HT-29 (cell line): ENCODE results near the gene CACNA2D1. TPM values are rescaled to one million over a fixed set of nuclear protein-coding genes. Genes with fewer than 3 reads are reported as not detected.
"Not testable (repeated sequence)": the region's sequence is repeated elsewhere in the genome, so short reads cannot be mapped to it uniquely, and the experiment has no call there.

Source experiments
- DNase-seq: peaks from one replicate; pipeline ENCODE4 v3.0.0-alpha.2; 2015; ENCODE audit warnings: low spot score
- total RNA-seq: library from RNA; depleted of rRNA; stranded (reverse); fragments of >200 nt; shearing (Covaris generic); gene quantifications from 2 replicates; pipeline ENCODE4 v1.2.3, GENCODE V29; 2014

The CACNA2D1 gene
- total RNA-seq, 1 experiment from 2014 or later = not detected

DNA sequence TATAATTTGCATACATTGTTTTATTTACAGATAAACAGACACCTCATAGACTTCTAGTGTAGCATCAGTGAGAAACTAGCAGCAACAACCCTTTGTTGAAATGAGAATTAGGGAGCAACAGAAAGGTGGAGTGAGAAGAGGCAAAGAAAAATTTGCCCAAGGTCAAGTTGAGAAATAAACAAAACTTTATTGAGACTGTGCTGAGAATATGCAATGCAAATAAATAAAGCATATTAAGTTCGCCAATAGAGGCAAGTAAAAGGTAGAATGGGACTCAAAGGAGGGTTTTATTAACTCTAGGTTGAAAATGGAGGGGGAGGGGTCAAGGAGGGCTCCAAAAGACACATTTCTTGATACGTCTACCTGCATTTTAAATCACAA is 49.7 kb downstream of the CACNA2D1 start:
- DNase-seq = no peak

DNA sequence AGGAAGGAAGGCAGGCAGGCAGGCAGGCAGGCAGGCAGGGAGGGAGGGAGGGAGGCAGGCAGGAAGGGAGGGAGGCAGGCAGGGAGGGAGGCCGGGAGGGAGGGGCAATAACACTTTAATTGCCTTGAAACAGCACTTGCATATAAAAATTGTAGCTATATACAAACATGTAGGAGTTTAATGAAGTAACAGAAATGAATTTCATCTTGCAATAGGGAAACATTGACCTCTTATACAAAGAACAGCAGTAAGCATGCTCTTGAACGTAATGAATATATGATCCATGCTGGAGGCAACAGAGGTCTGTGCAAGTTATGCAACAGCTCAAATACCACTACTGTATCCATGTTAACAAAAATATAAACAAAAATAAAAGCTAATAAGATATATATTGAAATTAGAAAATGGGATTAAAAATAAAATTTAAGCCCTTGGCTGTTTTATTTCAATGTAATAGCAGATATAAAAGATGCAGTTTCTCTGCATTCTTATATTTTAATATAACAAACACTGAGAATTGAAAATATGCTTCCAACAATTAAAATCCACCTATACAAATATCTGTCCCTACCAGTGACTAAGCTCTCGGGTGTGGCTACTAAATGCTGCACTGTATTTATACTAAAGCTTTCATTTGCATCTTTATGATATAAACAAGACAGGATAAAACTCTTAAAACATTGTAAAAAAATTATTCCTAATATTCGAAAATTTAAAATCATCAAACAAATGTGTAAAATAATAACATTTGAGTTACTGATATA is 50.3 kb downstream of the CACNA2D1 start:
- DNase-seq = no peak

GRCh38 chr7:82390936-82391335 is 52.6 kb downstream of the CACNA2D1 start:
- no peak for DNase-seq

GRCh38 chr7:82389876-82390275 is 53.7 kb downstream of the CACNA2D1 start:
- no peak for DNase-seq

DNA sequence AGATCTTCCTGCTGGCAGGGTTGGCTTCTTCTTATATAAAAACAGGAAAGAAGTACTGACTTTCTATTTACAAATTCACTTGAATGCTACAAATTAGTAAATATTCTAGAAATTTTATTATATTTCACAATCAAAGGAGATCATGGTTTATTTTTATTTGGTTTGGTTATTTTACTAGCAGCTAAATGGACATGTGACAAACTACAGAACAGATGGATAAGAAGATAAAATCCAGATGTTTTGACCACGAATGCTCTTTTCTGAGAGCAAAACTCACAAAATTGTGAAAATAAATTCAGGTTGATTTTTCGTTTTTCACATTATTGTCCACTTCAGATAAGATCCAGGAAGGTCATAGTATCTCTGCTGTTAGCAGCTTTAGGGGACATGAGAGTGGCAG is 55.4 kb downstream of the CACNA2D1 start:
- DNase-seq = no peak

DNA sequence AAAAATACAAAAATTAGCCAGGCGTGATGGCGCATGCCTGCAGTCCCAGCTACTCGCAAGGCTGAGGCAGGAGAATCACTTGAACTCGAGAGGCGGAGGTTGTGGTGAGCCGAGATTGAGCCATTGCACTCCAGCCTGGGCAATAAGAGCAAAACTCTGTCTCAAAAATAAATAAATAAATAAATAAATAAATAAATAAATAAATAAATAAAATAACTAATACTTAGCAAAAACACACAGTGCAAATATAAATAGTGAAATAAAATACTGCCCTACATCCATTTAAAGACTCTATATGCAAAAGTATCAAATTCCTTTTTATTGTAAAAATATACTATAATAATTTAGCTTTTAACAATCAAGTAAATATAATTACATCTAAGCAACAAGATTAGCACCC is 57.0 kb downstream of the CACNA2D1 start:
- DNase-seq = not testable (repeated sequence)

GRCh38 chr7:82384779-82385178 is 58.8 kb downstream of the CACNA2D1 start:
- DNase-seq = no peak

GRCh38 chr7:82384051-82384464 is 59.5 kb downstream of the CACNA2D1 start:
- DNase-seq = no peak

DNA sequence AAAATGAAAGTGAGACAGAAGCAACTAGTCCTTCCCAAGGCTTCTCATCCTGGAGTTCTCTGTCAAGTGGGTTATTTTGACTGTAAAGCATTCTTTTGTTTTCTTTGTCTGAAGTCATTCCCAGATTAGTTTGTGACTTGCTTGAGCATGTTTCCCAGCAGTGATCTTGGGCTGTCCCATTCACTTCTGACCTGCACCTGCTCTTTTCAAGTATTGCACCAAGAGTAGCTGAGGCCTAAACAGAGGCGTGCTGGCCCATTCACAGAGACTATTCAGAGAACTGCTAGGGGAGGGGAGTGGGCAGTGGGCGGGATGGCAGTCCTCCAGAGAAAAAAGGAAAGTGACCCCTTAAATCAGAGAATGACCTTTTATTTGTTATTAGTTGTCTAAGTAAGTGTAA is 61.3 kb downstream of the CACNA2D1 start:
- no peak for DNase-seq

DNA sequence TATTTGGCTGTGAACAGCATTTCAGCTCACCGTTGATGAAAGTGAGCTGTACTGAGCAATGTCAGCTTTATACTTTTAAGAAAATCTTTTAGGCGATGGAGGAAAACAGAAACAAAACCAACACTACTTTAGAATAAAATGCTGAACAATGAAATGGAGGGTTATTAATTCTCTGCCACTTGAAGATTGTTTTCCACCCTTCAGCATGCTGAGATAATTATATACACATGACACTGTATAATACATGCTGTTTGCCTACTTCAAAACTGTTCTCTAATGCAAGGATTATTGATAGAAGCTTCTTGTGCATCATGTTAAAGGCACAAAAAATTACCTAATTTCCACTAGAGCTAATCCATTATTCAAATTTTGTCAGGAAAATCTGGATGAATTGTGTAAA is 66.8 kb downstream of the CACNA2D1 start:
- DNase-seq = no peak

DNA sequence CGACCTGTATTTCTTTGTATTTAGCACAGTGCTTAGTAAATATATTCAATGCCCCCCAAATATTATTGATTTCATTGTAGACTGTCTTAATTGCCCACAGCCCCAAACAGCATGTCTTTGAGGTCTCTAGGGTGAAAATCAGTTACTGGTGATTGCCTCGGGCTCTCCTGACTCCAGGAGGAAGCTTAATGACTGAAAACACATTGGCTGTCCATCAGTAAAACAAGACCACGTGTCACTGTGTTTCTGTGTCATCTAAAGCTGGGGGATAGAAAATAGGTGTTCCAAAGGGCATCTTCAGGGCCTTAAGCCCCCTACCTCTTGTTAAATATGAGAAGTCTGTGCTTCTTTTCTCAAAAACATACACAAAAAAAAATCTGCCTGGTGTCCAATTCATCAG is 67.9 kb downstream of the CACNA2D1 start:
- no peak for DNase-seq

DNA sequence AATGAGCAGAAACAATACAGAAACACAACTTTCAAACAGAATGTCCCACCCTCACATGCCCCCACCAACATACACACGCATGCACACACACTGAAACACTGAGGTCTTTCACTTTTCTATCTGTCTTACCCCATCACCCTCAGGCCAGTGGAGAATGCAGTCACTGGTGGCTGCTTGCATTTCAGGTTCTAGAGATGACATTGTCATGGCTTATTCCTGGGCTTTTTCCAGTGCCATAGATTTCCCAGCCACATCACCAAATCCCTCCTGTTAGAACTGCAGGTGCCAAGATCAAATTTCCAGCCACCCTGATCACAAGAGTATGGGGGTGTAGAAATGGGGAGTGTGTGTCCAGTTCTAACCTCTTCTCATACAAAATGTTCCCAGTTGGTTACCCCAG is 68.4 kb downstream of the CACNA2D1 start:
- no peak for DNase-seq

GRCh38 chr7:82373926-82374635 is 69.5 kb downstream of the CACNA2D1 start:
- no peak for DNase-seq

DNA sequence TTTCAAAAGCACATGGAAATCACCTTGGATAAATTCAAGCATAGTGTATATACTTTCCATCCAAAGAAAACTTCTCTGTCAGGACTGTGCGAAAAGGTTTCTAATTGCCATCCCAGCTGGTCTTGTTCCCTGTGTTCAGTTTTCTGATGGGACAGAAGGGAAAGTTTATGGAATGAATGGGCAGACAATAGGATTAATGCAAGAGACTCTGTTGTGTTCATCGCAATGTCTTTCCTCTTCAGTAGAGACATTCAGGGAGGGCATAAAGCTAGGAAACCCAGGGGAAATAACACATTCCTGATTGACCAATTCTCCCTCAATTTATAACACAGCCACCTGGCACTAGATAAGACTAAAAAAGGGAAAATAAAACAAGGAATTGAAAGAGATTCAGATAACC is 78.9 kb downstream of the CACNA2D1 start:
- DNase-seq = no peak

DNA sequence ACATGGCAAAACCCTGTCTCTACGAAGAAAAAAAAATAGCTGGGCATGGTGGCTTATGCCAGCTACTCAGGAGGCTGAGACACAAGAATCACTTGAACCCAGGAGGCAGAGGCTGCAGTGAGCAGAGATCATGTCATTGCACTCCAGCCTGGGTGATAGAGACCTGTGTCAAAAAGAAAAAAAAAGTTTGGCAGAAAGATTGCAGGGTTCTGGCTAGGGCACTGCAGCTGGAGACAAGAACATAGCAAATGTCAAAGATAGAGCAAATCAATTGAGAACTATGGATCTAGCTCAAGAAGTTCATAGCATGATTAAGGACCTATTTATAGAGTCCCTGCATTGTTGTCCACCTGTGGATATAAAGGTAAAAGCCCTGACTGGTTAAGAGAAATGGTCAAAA is 79.5 kb downstream of the CACNA2D1 start:
- DNase-seq = no peak

DNA sequence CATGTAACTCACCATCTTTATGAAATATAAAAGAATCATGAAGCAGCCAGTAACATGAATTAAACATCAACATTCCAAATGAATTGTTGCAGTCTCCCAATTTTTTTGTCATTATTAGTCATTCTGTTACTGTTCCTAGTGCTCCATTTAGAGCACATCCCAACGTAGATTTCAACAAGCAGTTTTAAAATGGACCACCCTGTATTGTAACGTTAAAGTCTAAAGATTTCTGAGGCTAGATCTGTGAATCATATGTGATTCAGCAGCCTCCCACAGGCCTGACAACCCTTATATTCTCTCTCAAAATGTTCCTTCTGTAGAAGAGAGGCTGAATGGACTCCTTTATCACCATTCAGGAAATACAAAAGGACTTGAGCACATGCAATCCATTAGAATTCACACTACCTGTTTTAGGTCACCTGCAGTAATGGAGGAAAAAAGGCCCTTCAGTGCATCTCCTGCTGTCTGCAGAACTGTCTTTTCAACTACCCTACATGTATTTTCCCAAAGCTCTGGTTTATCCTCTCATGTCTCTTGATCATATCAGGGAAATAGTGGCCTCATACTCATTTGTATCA is 81.4 kb downstream of the CACNA2D1 start:
- DNase-seq = no peak

GRCh38 chr7:82360591-82361368 is 82.8 kb downstream of the CACNA2D1 start:
- DNase-seq = no peak

DNA sequence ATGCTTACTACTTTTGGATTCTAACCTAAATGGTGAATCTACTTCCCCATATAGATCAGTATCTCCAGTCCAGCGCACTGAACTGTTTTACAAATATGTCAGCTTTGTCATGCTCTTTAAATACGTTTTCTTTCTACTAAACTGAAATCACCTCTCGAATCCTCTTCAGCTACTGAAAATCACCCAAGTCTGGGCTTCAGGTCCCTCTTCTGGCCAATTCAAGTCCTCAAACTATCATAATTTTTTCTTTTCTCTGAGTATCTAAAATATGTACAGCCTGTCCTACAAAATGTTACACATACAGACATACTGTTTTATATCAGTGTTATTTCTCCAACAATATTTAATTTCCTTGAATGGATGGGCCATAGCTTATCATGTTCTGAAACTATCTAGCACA is 84.2 kb downstream of the CACNA2D1 start:
- DNase-seq = no peak

DNA sequence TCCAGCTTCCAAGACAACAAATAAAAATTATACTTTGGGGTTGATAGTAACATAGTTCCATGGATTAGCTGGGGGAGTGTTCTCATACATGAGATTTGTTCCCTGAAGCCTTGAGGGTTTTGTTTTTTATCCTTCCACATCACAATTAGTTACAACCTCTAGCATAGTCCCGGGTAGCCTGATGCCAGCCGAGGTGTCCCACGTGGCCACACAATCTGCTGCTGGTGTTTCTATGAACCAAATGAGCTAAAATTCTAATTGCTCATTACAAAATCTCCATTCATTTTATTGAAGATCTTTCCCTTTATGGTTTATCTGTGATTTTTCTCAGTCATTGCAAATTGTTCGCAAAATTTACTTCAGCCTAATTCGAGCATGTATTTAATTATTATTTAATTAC is 84.7 kb downstream of the CACNA2D1 start:
- DNase-seq = no peak

DNA sequence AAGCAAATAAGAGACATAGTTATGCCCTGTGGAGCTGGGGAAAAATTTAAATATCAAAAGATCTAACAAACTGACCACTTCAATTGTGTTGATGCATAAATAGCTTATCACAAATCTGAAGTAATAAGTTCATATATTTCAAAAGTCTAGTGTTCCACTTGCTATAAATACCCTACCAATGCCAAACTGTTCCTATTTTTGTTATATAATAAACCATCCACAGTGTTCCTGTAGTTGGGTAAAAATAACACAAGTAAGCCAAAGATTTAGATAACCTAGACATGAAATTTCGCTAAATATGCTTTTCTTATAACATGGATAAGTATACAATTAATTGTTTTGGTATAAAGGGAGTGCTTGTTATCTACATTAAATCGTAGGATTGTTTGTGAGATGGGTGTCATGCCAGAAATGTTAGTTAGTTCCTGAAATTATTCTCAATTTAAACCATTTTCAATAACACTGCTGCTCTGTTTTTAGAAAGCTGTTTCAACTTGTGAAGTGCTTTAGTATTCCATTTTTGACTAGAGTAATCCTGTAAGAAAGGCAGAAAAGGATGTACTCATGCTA is 85.5 kb downstream of the CACNA2D1 start:
- no peak for DNase-seq

GRCh38 chr7:82348251-82348650 is 95.3 kb downstream of the CACNA2D1 start:
- no peak for DNase-seq

DNA sequence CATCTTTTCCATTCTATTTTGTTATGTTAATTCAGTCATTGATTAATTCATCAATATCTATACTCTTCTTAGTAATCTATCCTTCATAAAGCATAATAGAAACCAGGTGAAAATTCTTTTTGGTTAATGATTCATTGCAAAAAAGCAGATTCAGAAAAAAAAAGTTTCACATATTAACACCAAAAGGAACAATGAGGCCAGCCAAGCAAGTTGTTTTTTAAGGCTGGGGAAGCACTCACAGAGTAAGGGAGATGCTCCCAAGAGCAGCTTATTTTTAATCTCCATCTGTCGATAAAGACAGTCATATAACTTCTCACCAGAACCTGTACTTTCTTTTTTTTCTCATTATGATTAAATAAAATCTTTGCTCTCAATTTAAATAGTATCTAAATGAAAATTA is 95.8 kb downstream of the CACNA2D1 start:
- DNase-seq = no peak
